ENCODE measurements around the gene MSL1. TPM values are rescaled to one million over a fixed set of nuclear protein-coding genes. Genes with fewer than 3 reads are reported as not detected.

MSL1 gene, protein sequence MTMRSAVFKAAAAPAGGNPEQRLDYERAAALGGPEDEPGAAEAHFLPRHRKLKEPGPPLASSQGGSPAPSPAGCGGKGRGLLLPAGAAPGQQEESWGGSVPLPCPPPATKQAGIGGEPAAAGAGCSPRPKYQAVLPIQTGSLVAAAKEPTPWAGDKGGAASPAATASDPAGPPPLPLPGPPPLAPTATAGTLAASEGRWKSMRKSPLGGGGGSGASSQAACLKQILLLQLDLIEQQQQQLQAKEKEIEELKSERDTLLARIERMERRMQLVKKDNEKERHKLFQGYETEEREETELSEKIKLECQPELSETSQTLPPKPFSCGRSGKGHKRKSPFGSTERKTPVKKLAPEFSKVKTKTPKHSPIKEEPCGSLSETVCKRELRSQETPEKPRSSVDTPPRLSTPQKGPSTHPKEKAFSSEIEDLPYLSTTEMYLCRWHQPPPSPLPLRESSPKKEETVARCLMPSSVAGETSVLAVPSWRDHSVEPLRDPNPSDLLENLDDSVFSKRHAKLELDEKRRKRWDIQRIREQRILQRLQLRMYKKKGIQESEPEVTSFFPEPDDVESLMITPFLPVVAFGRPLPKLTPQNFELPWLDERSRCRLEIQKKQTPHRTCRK
- 100 to 1,000 TPM in 1 of 4 donors, 10 to 100 TPM in 3; 69.9 to 101 (median 80.4) TPM for total RNA-seq

- DNase-seq, result peak; percentile 87 to 88
- Histone ChIP-seq H3K4me3 (replicated peaks in 1 of 3) (peak within 1 kb of the TSS; percentile 75 to 99 (median 86)), H3K27me3 (no peaks in the 10 kb centered on the region), H3K4me1 (peaks cover 14 to 15% of the 10 kb centered on the region in 2 donors), H3K9me3 (no peaks in the 10 kb centered on the region), H3K36me3 (peaks cover 0 to 2% of the 10 kb centered on the region in 2 donors), H3K27ac (peak within 1 kb of the TSS; percentile 87 to 97 (median 97))
- TF ChIP-seq, protein P1, sequence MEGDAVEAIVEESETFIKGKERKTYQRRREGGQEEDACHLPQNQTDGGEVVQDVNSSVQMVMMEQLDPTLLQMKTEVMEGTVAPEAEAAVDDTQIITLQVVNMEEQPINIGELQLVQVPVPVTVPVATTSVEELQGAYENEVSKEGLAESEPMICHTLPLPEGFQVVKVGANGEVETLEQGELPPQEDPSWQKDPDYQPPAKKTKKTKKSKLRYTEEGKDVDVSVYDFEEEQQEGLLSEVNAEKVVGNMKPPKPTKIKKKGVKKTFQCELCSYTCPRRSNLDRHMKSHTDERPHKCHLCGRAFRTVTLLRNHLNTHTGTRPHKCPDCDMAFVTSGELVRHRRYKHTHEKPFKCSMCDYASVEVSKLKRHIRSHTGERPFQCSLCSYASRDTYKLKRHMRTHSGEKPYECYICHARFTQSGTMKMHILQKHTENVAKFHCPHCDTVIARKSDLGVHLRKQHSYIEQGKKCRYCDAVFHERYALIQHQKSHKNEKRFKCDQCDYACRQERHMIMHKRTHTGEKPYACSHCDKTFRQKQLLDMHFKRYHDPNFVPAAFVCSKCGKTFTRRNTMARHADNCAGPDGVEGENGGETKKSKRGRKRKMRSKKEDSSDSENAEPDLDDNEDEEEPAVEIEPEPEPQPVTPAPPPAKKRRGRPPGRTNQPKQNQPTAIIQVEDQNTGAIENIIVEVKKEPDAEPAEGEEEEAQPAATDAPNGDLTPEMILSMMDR (IDR thresholded peaks at IDR 0.05), result no peak
- TF ChIP-seq POLR2A (IDR thresholded peaks at IDR 0.05), result peak; percentile 36 to 70
- 1% methylated on average over 44 to 49 of the region's 82 CpGs for WGBS, 2 donors
- intact Hi-C loops (cut with DNase I), result loop anchor here (5.0 kb wide), 1 partner anchor 46 kb away; no protein-coding TSS in a partner anchor
These were observed at the start of gene MSL1 for GRCh38 chr17:40121181-40122135. MSL1 (plus strand) TSS chr17:40121971; CDS start chr17:40122613, 642 bp downstream.

GRCh38 chr17:40072040-40072734, 49.6 kb upstream of the MSL1 start:
- Histone ChIP-seq H3K4me1 (peaks cover 86 to 94% of the 10 kb centered on the region in 2 donors), H3K36me3 (no peaks in the 10 kb centered on the region), H3K9me3 (no peaks in the 10 kb centered on the region), H3K4me3 (replicated peaks in 1 of 3) (peak overlapping the region in 1 of 3 donors; percentile 11), H3K27ac (peak overlapping the region; percentile 92 to 94 (median 93)), H3K27me3 (no peaks in the 10 kb centered on the region)
- WGBS, 2 donors, result 1 to 14% methylated on average over 14 of the region's 19 CpGs
- intact Hi-C loops (cut with DNase I), result no loop called here
- peak; percentile 94 to 98 for DNase-seq
- TF ChIP-seq, protein P1 (IDR thresholded peaks at IDR 0.05), result no peak
- no peak for TF ChIP-seq POLR2A (IDR thresholded peaks at IDR 0.05)

DNA sequence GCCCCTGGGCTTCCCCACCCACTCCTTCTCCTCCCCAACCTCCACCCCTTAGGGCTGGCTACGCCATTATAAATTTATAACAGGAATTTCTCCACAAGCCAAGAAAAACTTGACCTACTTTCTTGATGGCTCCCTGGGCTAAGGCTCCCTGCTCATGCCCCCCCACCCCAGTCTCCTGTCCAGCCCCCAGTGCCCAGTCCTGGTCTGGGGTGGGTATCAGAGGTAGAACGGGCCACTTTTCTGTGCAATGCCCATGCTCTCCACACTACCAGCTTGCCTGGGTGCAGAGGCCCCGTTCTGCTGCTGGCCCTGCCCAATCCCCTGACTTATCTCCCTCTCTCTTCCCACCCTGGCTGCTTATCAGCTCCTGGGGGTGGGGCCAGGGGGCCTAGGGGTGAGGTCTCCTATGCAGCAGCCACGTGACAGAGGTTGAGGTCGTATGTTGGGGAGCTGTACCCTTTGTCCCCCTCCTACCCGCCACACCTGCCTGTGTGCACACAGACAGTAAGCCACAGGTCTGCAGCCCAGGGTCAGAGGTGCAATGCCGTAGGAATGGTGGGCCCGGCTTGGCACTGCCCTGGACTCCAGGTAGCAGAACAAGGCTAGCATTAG, 48.9 kb upstream of the MSL1 start:
- TF ChIP-seq POLR2A (IDR thresholded peaks at IDR 0.05), result no peak
- TF ChIP-seq, protein P1 (IDR thresholded peaks at IDR 0.05), result peak in 1 of 6 experiments; percentile 8
- H3K4me1 ChIP-seq, result peaks cover 84 to 89% of the 10 kb centered on the region in 2 donors
- no peaks in the 10 kb centered on the region for H3K9me3 ChIP-seq
- H3K4me3 ChIP-seq (replicated peaks in 1 of 3), result no peak overlapping the region
- H3K27ac ChIP-seq, result peak overlapping the region; percentile 92 to 94 (median 93)
- H3K36me3 ChIP-seq, result no peaks in the 10 kb centered on the region
- peak; percentile 79 to 89 for DNase-seq
- 44 to 56% methylated on average over 6 to 7 of the region's 8 CpGs for WGBS, 2 donors
- intact Hi-C loops (cut with DNase I), result no loop called here
- no peaks in the 10 kb centered on the region for H3K27me3 ChIP-seq

- no peak for DNase-seq
- H3K27ac ChIP-seq, result peak overlapping the region; percentile 90 to 94 (median 93)
- no peak overlapping the region for H3K4me3 ChIP-seq (replicated peaks in 1 of 3)
- H3K27me3 ChIP-seq, result no peaks in the 10 kb centered on the region
- intact Hi-C loops (cut with DNase I), result no loop called here
- H3K4me1 ChIP-seq, result peaks cover 76 to 81% of the 10 kb centered on the region in 2 donors
- H3K36me3 ChIP-seq, result no peaks in the 10 kb centered on the region
- WGBS, 2 donors, result 84 to 89% methylated on average over 7 of the region's 7 CpGs
- TF ChIP-seq, protein P1 (IDR thresholded peaks at IDR 0.05), result no peak
- TF ChIP-seq POLR2A (IDR thresholded peaks at IDR 0.05), result no peak
- no peaks in the 10 kb centered on the region for H3K9me3 ChIP-seq
These were observed 48.2 kb upstream of the MSL1 start for GRCh38 chr17:40073454-40074174.
